Prostate gland (tissue), 2 donors: ENCODE results near the gene GBE1. TPM values are rescaled to one million over a fixed set of nuclear protein-coding genes. Genes with fewer than 3 reads are reported as not detected.
A peak's percentile ranks its signal among the peaks of the same experiment; 100 is the strongest.

Source experiments
- DNase-seq: peaks from one replicate; pipeline ENCODE4 v3.0.0-alpha.2; 2019; ENCODE audit warnings: low spot score
- H3K27ac ChIP-seq, 2 donors: fragments of 200-600 bp; sonication (generic); 2 replicates each; pipeline ENCODE4 v1.5.1; 2017 to 2019
- H3K27me3 ChIP-seq: fragments of 200-600 bp; sonication (generic); replicated peaks from 2 replicates; pipeline ENCODE4 v1.5.1; 2019; ENCODE audit not compliant: insufficient read depth
- H3K36me3 ChIP-seq, 2 donors: fragments of 200-600 bp; sonication (generic); 1 replicate in 1 of 2; 2 replicates in 1 of 2; pipeline versions ENCODE4 v1.5.1 to v1.8.1; 2017 to 2019
- H3K4me1 ChIP-seq: fragments of 200-600 bp; sonication (generic); replicated peaks from 2 replicates; pipeline ENCODE4 v1.5.1; 2019
- H3K4me3 ChIP-seq, 2 donors: fragments of 200-600 bp; sonication (generic); 2 replicates each; pipeline ENCODE4 v1.5.1; 2017 to 2019
- H3K9me3 ChIP-seq: fragments of 200-600 bp; sonication (generic); 2 replicates; pipeline ENCODE4 v1.5.1; 2017
- CTCF ChIP-seq, 4 experiments: fragments of 200-600 bp in 2 of 4; fragments of 450-650 bp in 2 of 4; sonication (generic) in 2 of 4; IDR thresholded peaks; 1 replicate in 3 of 4; 2 replicates in 1 of 4; pipeline ENCODE4 v1.5.1; 2016 to 2019; ENCODE audit warnings: antibody characterized with exemption in 4 of 4, mild to moderate bottlenecking in 2 of 4, moderate library complexity in 2 of 4
- POLR2A ChIP-seq: fragments of 450-650 bp; IDR thresholded peaks from one replicate; pipeline ENCODE4 v1.6.1; 2016; ENCODE audit warnings: antibody characterized with exemption, mild to moderate bottlenecking
- POLR2AphosphoS5 ChIP-seq: sonication (generic); formaldehyde crosslinking; IDR thresholded peaks from one replicate; pipeline ENCODE4 v1.6.1; 2017; ENCODE audit warnings: antibody characterized with exemption
- WGBS: methylation state at CpG from one replicate; pipeline ENCODE4 v1.1.5; 2018; 5-methylcytosine and 5-hydroxymethylcytosine counted together
- intact Hi-C: fragments of 100-400 bp; cut with DNase I; formaldehyde crosslinking; loops from one replicate; pipeline ENCODE4 v1.14.2; 2022
- total RNA-seq, 2 donors: library from RNA; depleted of rRNA; stranded (reverse); fragments of >200 nt; gene quantifications; one replicate each; pipeline ENCODE4 v1.1.0, GENCODE V29; 2016

Gene GBE1
- total RNA-seq, 2 donors from 2014 or later = 15.8 to 18.3 TPM

- WGBS = 86% methylated on average over 5 of the region's 5 CpGs
- no peak overlapping the region for H3K27ac ChIP-seq
- H3K4me3 ChIP-seq = no peak overlapping the region
- no peaks in the 10 kb centered on the region for H3K4me1 ChIP-seq
- no peak for DNase-seq
- no peaks in the 10 kb centered on the region for H3K36me3 ChIP-seq
- no peaks in the 10 kb centered on the region for H3K27me3 ChIP-seq
- intact Hi-C loops = no loop called here
- H3K9me3 ChIP-seq = no peaks in the 10 kb centered on the region
- TF ChIP-seq POLR2AphosphoS5 (no peak), POLR2A (no peak), CTCF (IDR thresholded peaks at IDR 0.05) (no peak)
Observed at GRCh38 chr3:81568378-81568777, 193.1 kb downstream of the GBE1 start.

- intact Hi-C loops = no loop called here
- Histone ChIP-seq H3K4me1 (no peaks in the 10 kb centered on the region), H3K9me3 (no peaks in the 10 kb centered on the region), H3K4me3 (no peak overlapping the region), H3K27ac (no peak overlapping the region), H3K36me3 (no peaks in the 10 kb centered on the region), H3K27me3 (no peaks in the 10 kb centered on the region)
- TF ChIP-seq POLR2A (no peak), POLR2AphosphoS5 (no peak), CTCF (IDR thresholded peaks at IDR 0.05) (no peak)
- DNase-seq = no peak
- 73% methylated on average over 2 of the region's 2 CpGs for WGBS
Observed at GRCh38 chr3:81565041-81565440, 196.4 kb downstream of the GBE1 start.

GRCh38 chr3:81558106-81558505 is 203.3 kb downstream of the GBE1 start:
- Histone ChIP-seq H3K36me3 (no peaks in the 10 kb centered on the region), H3K9me3 (no peaks in the 10 kb centered on the region), H3K4me3 (no peak overlapping the region), H3K27me3 (no peaks in the 10 kb centered on the region), H3K27ac (no peak overlapping the region), H3K4me1 (no peaks in the 10 kb centered on the region)
- TF ChIP-seq CTCF (IDR thresholded peaks at IDR 0.05) (no peak), POLR2A (no peak), POLR2AphosphoS5 (no peak)
- intact Hi-C loops = no loop called here
- 63% methylated on average over 1 of the region's 1 CpG for WGBS
- no peak for DNase-seq

GRCh38 chr3:81554801-81555200 is 206.6 kb downstream of the GBE1 start:
- Histone ChIP-seq H3K27me3 (no peaks in the 10 kb centered on the region), H3K27ac (no peak overlapping the region), H3K4me3 (no peak overlapping the region), H3K9me3 (no peaks in the 10 kb centered on the region), H3K4me1 (no peaks in the 10 kb centered on the region), H3K36me3 (no peaks in the 10 kb centered on the region)
- intact Hi-C loops = no loop called here
- no peak for DNase-seq
- WGBS = 51% methylated on average over 2 of the region's 2 CpGs
- TF ChIP-seq POLR2AphosphoS5 = no peak
- TF ChIP-seq POLR2A = no peak
- TF ChIP-seq CTCF (IDR thresholded peaks at IDR 0.05) = no peak

GRCh38 chr3:81554388-81554787 is 207.1 kb downstream of the GBE1 start:
- TF ChIP-seq CTCF (IDR thresholded peaks at IDR 0.05) (no peak), POLR2AphosphoS5 (peak; percentile 59)
- Histone ChIP-seq H3K27ac (no peak overlapping the region), H3K9me3 (no peaks in the 10 kb centered on the region), H3K4me1 (no peaks in the 10 kb centered on the region), H3K4me3 (no peak overlapping the region), H3K27me3 (no peaks in the 10 kb centered on the region), H3K36me3 (no peaks in the 10 kb centered on the region)
- peak; percentile 13 for DNase-seq
- 42% methylated on average over 1 of the region's 1 CpG for WGBS
- intact Hi-C loops = no loop called here
